Fibroblast of skin of scalp (primary cell): ENCODE data around the gene MYBBP1A. TPM values are rescaled to one million over a fixed set of nuclear protein-coding genes. Genes with fewer than 3 reads are reported as not detected.
"Not testable (repeated sequence)": the region's sequence is repeated elsewhere in the genome, so short reads cannot be mapped to it uniquely, and the experiment has no call there.

ENCODE experiments used
- DNase-seq: peaks from one replicate; pipeline ENCODE4 v3.0.0-alpha.2; 2013
- polyA plus RNA-seq, 2 experiments: library from polyadenylated mRNA; unstranded; fragments of 120-200 nt; gene quantifications; one replicate each; pipeline ENCODE4 v1.2.1, GENCODE V29; 2013; ENCODE audit not compliant: insufficient read length in 2 of 2

MYBBP1A gene, protein sequence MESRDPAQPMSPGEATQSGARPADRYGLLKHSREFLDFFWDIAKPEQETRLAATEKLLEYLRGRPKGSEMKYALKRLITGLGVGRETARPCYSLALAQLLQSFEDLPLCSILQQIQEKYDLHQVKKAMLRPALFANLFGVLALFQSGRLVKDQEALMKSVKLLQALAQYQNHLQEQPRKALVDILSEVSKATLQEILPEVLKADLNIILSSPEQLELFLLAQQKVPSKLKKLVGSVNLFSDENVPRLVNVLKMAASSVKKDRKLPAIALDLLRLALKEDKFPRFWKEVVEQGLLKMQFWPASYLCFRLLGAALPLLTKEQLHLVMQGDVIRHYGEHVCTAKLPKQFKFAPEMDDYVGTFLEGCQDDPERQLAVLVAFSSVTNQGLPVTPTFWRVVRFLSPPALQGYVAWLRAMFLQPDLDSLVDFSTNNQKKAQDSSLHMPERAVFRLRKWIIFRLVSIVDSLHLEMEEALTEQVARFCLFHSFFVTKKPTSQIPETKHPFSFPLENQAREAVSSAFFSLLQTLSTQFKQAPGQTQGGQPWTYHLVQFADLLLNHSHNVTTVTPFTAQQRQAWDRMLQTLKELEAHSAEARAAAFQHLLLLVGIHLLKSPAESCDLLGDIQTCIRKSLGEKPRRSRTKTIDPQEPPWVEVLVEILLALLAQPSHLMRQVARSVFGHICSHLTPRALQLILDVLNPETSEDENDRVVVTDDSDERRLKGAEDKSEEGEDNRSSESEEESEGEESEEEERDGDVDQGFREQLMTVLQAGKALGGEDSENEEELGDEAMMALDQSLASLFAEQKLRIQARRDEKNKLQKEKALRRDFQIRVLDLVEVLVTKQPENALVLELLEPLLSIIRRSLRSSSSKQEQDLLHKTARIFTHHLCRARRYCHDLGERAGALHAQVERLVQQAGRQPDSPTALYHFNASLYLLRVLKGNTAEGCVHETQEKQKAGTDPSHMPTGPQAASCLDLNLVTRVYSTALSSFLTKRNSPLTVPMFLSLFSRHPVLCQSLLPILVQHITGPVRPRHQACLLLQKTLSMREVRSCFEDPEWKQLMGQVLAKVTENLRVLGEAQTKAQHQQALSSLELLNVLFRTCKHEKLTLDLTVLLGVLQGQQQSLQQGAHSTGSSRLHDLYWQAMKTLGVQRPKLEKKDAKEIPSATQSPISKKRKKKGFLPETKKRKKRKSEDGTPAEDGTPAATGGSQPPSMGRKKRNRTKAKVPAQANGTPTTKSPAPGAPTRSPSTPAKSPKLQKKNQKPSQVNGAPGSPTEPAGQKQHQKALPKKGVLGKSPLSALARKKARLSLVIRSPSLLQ (N-terminal part only)
- polyA plus RNA-seq (2013, experiment 1 of 2; ENCODE audit: insufficient read length) = 48.3 TPM
- polyA plus RNA-seq (2013, experiment 2 of 2; ENCODE audit: insufficient read length) = 45.0 TPM

GRCh38 chr17:4554997-4555799, at the start of gene MYBBP1A:
Gene MYBBP1A (minus strand): TSS chr17:4555384. CDS start chr17:4555324, 60 bp downstream.
- peak; percentile 96 for DNase-seq

GRCh38 chr17:4604736-4605135, 49.6 kb upstream of the MYBBP1A start:
- DNase-seq = not testable (repeated sequence)

DNA sequence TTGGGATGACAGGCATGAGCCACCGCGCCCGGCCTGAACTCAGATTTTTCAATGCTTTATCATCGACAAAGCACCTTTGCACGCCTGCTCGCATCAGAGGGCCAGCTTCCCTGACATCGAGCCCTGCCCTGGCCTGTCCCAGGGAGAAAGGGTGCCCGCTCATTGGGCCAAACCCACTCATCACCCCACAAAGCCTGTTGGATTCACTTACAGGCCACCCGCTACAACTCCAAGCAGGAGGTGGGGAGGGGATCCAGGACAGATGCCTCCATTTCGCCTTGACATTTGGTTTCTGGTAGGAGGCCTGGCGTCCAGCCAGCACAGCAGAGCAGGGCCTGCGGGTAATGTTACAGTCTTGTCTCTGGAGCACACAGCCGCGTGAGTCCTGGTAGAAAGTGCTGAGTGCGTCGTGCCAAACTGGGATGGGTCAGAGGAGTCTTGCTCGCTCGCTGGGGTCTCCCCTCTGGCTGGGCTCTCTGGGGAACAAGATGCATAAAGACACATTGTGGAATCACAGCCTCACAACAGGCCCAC, 49.0 kb upstream of the MYBBP1A start:
- peak; percentile 76 for DNase-seq

DNA sequence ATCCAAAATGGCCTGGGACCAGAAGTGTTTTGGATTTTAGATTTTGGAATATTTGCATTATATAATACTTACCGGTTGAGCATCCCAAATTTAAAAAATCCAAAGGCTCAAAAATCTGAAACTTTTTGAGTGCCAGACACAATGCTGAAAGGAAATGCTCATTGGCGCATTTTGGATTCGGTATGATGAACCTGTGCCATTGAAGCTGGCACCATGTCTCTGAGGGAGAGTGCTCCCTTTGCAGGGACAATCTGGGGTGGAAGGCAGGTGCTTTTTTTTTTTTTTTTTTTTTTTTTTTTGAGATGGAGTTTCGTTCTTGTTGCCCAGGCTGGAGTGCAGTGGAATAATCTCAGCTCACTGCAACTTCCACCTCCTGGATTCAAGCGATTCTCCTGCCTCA, 46.9 kb upstream of the MYBBP1A start:
- DNase-seq = no peak

DNA sequence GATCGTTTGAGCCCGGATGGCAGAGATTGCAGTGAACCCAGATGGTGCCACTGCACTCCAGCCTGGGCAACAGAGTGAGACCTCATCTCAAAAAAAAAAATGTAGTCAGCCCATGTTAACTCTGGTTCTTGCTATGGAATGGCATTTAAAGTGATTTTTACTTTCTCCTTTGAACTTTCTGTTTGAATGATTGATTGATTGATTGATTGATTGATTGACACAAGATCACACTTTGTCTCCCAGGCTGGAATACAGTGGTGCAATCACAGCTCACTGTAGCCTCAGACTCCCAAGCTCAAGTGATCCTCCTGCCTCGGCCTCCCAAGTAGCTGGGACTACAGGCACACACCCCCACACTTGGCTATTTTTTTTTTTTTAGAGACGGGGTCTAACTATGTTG, 46.1 kb upstream of the MYBBP1A start:
- no peak for DNase-seq

- DNase-seq = no peak
These were observed 45.4 kb upstream of the MYBBP1A start for GRCh38 chr17:4600563-4600962.

DNA sequence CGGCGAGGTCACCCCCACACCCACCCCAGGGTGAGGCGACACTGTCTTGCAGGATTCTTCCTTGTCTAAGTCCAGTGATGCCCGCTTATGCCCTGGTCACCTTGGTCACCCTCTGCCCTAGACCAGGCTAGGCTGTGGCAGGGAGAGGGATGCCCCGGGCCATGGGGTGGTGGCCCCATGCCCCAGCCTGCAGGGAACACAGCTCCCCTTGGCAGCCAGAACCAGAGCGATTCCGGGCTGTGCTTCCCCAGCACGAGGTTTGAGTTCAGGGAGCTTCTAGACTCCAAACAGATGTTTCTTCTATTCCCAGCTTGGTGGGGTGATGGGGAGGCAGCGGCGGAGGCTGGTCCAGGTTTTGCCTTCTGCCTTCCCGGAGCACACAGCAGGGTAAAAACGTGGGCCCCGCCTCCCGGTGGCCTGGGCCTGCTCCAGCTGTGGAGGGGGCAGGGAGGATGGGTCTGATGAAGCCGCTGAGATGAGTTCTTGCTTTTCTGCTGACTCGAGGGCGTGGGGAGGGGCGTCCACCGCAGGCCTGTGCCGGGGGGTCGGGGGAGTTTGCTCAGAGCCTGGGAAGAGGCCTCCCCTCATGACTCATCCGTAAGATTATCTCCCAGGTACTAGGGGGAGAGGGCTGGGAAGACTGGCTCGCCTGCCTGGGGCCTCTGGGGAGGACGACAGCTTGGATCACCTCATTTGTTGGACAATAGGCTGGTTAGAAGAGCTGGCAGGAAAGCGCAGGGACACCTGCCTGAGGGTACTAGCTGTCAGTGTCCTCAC, 44.5 kb upstream of the MYBBP1A start:
- peak; percentile 43 for DNase-seq

GRCh38 chr17:4598776-4599504, 43.8 kb upstream of the MYBBP1A start:
- DNase-seq = peak; percentile 33

GRCh38 chr17:4597975-4598374, 42.8 kb upstream of the MYBBP1A start:
- no peak for DNase-seq

GRCh38 chr17:4596636-4597380, 41.6 kb upstream of the MYBBP1A start:
- DNase-seq = no peak

- not testable (repeated sequence) for DNase-seq
These were observed 40.6 kb upstream of the MYBBP1A start for GRCh38 chr17:4595685-4596342.

DNA sequence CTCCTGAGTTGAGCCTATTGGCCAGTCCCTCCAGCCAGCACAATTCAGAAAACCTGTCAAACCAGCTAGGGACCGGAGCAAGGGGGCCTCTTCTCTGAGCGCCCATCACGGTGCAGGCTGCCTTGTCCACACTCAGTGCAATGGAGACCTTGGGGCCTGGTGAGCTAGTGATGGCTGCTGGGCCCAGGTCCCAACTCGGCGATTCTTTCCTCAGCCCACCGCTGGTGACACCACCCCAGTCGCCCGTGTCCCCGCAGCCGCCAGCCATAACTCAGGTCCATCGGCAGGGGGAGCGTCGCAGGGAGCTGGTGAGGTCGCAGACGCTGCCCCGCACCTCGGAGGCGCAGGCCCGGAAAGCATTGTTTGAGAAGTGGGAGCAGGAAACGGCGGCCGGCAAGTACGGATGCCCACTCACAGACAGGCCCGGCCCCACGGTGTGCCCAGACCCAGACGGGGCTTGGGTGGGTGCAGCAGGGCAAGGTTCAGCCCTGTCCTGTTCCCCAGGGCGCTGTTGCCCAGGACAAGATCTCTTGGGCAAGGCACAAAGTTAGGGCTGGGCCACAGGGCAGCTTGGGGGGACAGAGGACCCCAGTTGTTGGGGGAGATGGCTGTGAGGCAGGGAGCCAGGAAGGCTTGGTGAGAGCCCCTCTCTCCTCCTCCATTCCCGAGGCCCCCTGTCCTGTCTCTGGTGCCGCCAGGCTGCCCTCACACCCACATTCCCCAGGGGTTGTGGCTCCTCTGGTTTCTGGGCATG, 39.9 kb upstream of the MYBBP1A start:
- no peak for DNase-seq

GRCh38 chr17:4594406-4594805, 39.2 kb upstream of the MYBBP1A start:
- no peak for DNase-seq

DNA sequence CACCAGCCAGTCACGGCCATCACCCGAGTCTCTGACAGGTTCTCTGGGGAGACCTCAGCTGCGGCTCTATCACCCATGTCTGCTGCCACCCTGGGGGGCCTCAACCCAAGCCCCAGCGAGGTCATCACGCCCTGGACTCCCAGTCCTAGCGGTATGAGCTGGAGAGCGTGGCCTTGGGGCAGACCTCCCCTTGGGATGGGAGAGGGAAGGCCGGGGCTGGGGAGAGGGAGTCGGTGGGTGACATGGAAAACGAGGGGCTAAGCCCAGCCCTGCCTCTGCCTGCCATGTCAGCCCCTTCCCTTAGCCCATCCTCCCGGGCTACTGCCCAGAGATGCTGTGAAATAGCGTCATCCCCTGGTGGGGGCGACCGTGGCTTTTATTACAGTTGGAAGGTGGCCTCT, 37.8 kb upstream of the MYBBP1A start:
- no peak for DNase-seq

GRCh38 chr17:4592240-4593005, 37.2 kb upstream of the MYBBP1A start:
- DNase-seq = no peak

GRCh38 chr17:4591529-4591928, 36.3 kb upstream of the MYBBP1A start:
- DNase-seq = no peak

DNA sequence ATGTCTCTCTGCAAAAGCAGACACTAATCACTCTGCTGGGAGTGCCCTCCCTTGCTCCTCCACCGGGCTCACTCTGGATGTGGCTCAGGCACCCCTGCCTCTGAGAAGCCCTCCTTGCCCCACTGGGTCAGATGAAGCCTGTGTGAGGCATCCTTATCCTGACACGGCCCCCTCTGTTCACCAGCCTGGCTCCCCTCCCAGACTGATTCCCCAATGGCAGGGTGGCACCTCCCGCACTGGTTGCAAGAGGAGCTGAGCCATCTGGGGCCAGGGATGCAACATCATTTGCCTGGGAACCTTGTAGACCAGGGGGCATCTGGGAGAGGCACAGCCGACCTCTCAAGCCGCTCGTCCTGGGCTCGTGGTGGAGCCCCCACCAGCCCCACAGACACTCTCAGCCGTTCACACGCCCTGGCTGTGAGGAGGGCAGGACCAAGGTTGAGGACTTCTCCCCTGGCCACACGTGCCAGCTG, 35.8 kb upstream of the MYBBP1A start:
- DNase-seq = no peak
